ENCODE measurements around the gene DNM3. TPM values are rescaled to one million over a fixed set of nuclear protein-coding genes. Genes with fewer than 3 reads are reported as not detected.

The DNM3 gene
- total RNA-seq, 1 experiment from 2014 or later: 1.2 TPM

DNA sequence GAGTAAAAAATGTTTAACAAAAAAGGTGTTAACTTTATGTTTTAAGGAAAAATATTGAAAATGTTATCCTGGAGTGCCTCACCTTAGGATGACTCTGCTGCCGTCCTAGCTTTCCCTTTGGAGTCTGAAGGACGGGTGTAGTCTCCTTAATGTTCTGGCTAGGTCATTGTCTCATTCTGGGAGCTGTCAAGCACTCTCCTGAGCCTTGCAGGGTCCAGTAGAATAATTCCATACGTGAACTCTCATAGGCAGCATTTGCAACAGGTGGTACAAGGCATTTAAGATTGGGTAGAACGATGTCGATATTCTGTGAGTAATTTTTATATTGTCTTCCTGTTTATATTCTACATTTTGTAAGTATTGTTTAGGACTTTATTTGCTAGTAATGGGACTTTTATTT, 295.6 kb downstream of the DNM3 start:
- DNase-seq: no peak
- Mint-ChIP-seq H3K27me3 (ENCODE audit: unreplicated experiment) (no peaks in the 10 kb centered on the region), H3K36me3 (ENCODE audit: insufficient read depth, unreplicated experiment) (no peaks in the 10 kb centered on the region), H3K4me1 (ENCODE audit: low read depth, unreplicated experiment) (peaks cover 21% of the 10 kb centered on the region), H3K27ac (ENCODE audit: unreplicated experiment) (no peak overlapping the region), H3K9me3 (ENCODE audit: low read depth, unreplicated experiment) (peaks cover 5% of the 10 kb centered on the region), H3K4me3 (ENCODE audit: low read depth, unreplicated experiment) (no peak overlapping the region)
- TF ChIP-seq, protein P1, sequence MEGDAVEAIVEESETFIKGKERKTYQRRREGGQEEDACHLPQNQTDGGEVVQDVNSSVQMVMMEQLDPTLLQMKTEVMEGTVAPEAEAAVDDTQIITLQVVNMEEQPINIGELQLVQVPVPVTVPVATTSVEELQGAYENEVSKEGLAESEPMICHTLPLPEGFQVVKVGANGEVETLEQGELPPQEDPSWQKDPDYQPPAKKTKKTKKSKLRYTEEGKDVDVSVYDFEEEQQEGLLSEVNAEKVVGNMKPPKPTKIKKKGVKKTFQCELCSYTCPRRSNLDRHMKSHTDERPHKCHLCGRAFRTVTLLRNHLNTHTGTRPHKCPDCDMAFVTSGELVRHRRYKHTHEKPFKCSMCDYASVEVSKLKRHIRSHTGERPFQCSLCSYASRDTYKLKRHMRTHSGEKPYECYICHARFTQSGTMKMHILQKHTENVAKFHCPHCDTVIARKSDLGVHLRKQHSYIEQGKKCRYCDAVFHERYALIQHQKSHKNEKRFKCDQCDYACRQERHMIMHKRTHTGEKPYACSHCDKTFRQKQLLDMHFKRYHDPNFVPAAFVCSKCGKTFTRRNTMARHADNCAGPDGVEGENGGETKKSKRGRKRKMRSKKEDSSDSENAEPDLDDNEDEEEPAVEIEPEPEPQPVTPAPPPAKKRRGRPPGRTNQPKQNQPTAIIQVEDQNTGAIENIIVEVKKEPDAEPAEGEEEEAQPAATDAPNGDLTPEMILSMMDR (IDR thresholded peaks at IDR 0.05; ENCODE audit: unreplicated experiment): no peak
- CTCF ChIA-PET: no interaction called here
- intact Hi-C loops (cut with micrococcal nuclease; ENCODE audit: unreplicated experiment): no loop called here
- no TSS peak for BruUV-seq (replicated peaks)

DNA sequence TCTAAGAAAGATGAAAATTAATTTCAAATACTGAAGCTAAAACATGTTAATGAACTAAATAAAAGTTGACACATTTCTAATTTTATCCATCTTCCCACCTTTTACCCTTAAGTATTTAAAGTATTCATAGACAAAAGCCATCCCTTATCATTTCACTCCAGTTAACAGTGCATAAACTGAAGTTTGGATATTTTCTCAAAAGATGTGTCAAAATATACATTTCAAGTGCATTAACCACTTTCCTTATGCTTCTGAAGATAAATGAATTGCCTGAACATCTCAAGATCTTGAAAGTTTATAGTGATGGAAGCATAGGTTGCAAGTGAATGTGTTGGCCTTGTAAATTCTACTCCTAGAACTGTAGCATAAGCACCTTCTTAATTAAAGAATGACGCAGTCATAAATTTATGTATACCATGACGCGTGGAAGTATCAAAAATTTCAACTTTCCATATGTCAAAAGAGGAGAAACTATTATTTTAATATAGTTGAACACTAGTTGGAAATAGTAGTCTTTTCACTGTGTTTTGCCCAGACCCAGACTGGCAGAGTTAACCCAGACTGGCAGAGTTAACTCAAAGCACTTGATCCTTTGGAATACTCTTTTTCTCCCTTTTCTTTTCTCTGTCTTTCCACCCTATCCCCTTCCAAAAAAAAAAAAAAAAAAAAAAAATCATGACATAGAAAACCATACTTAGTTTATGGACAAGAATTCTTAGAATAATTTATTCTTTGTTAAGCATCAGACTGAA, 296.6 kb downstream of the DNM3 start:
- H3K4me3 Mint-ChIP-seq (ENCODE audit: low read depth, unreplicated experiment): no peak overlapping the region
- intact Hi-C loops (cut with micrococcal nuclease; ENCODE audit: unreplicated experiment): no loop called here
- no TSS peak for BruUV-seq (replicated peaks)
- H3K36me3 Mint-ChIP-seq (ENCODE audit: insufficient read depth, unreplicated experiment): no peaks in the 10 kb centered on the region
- no peaks in the 10 kb centered on the region for H3K27me3 Mint-ChIP-seq (ENCODE audit: unreplicated experiment)
- TF ChIP-seq, protein P1 (IDR thresholded peaks at IDR 0.05; ENCODE audit: unreplicated experiment): no peak
- CTCF ChIA-PET: no interaction called here
- DNase-seq: no peak
- H3K4me1 Mint-ChIP-seq (ENCODE audit: low read depth, unreplicated experiment): peaks cover 23% of the 10 kb centered on the region
- peaks cover 5% of the 10 kb centered on the region for H3K9me3 Mint-ChIP-seq (ENCODE audit: low read depth, unreplicated experiment)
- no peak overlapping the region for H3K27ac Mint-ChIP-seq (ENCODE audit: unreplicated experiment)

DNA sequence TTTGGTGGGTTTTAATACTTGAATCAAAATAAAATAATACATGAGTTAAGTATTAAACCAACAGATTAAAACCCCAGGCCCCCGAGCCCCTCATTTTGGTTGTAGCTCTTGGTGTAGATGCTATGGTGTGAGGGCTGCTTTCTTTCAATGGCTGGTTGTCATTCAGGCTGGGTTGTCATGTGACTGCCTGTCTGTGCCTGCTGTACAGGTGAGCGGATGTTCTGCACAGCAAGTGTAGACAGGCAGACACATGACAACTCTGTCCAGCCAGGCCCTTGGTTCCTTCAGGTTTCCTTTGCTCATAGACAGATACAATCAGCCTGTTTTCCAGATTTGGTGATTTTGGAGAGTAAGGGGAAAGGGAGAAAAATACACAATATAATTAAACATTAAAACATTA, 297.3 kb downstream of the DNM3 start:
- intact Hi-C loops (cut with micrococcal nuclease; ENCODE audit: unreplicated experiment): no loop called here
- BruUV-seq (replicated peaks): no TSS peak
- no peaks in the 10 kb centered on the region for H3K36me3 Mint-ChIP-seq (ENCODE audit: insufficient read depth, unreplicated experiment)
- H3K4me3 Mint-ChIP-seq (ENCODE audit: low read depth, unreplicated experiment): no peak overlapping the region
- CTCF ChIA-PET: no interaction called here
- peaks cover 5% of the 10 kb centered on the region for H3K9me3 Mint-ChIP-seq (ENCODE audit: low read depth, unreplicated experiment)
- H3K4me1 Mint-ChIP-seq (ENCODE audit: low read depth, unreplicated experiment): peaks cover 30% of the 10 kb centered on the region
- DNase-seq: no peak
- no peak overlapping the region for H3K27ac Mint-ChIP-seq (ENCODE audit: unreplicated experiment)
- TF ChIP-seq, protein P1 (IDR thresholded peaks at IDR 0.05; ENCODE audit: unreplicated experiment): no peak
- H3K27me3 Mint-ChIP-seq (ENCODE audit: unreplicated experiment): no peaks in the 10 kb centered on the region

DNA sequence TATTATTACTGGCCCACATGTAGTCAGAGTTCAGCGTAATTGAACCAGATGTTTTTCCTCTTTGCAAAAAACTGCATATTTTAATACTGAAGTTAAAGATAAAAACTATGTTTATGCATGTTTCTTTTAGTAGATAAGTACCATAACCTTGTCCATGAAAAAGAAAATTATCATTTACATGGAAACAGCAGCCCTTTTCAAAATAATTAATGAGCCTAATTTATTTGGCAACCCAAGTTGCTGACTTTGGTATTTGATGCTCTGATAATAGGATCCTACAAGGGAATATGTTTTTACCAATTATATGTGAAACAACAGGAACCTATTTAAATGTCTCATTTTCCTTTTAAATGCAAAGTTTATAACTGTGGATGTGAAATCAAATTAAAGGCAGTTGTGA, 297.9 kb downstream of the DNM3 start:
- intact Hi-C loops (cut with micrococcal nuclease; ENCODE audit: unreplicated experiment): no loop called here
- no peak overlapping the region for H3K4me3 Mint-ChIP-seq (ENCODE audit: low read depth, unreplicated experiment)
- DNase-seq: no peak
- H3K9me3 Mint-ChIP-seq (ENCODE audit: low read depth, unreplicated experiment): peaks cover 5% of the 10 kb centered on the region
- TF ChIP-seq, protein P1 (IDR thresholded peaks at IDR 0.05; ENCODE audit: unreplicated experiment): no peak
- no TSS peak for BruUV-seq (replicated peaks)
- CTCF ChIA-PET: no interaction called here
- no peaks in the 10 kb centered on the region for H3K27me3 Mint-ChIP-seq (ENCODE audit: unreplicated experiment)
- H3K36me3 Mint-ChIP-seq (ENCODE audit: insufficient read depth, unreplicated experiment): no peaks in the 10 kb centered on the region
- H3K27ac Mint-ChIP-seq (ENCODE audit: unreplicated experiment): no peak overlapping the region
- peaks cover 32% of the 10 kb centered on the region for H3K4me1 Mint-ChIP-seq (ENCODE audit: low read depth, unreplicated experiment)
